HG03045 (cell line): Measurements from ENCODE around the gene SMLR1.
"Not testable (repeated sequence)": the region's sequence is repeated elsewhere in the genome, so short reads cannot be mapped to it uniquely, and the experiment has no call there.

Experiments used
- ATAC-seq: cut with Tn5 transposase; IDR thresholded peaks from one replicate; pipeline ENCODE4 v1.9.1; 2021; ENCODE audit warnings: mild to moderate bottlenecking, moderate library complexity; ENCODE audit not compliant: unreplicated experiment

SMLR1 gene

DNA sequence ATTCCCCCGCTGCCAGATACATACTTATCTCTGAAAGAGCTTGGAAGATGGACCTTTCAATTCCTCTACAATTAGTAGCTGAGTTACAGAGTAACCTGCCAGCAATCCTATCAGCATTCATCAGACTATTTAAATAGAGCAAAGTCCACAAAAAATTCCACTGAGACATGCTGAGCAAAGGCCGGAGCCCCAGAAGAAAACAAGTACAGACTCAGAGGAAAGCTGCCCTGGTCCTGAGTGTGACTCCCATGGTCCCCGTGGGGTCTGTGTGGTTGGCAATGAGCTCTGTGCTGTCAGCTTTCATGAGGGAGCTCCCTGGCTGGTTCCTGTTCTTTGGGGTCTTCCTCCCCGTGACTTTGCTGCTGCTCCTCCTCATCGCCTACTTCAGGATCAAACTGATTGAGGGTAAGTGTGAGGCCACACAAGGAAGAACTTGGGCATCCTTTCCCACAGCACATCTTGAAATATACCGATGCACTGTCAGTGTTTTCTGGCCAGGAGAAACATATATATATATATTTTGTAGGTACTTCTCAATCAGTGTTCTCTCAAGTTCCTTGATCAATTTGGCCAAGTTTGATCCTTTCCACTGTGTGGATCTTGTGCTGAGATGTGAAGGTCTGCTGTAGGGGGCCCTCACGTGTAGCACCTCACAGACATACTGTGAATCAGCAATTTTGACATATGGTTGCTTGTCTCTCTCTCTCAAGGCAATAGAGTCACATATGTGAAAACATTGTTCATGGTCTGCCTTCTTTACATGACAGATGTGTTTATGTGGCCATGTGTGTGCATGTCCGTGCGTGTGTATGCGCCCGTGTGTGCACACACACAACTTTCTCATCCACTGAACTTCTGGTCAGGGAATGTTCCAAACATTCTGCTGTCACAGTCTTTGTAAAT is at the start of gene SMLR1:
TSS of gene SMLR1 (plus strand) at position 160 of the 903 bp plus-strand sequence. CDS start at position 168, 8 bp downstream.
- no peak for ATAC-seq

- no peak for ATAC-seq
Measured at GRCh38 chr6:130778946-130779657, 48.1 kb upstream of the SMLR1 start.

GRCh38 chr6:130779658-130780033 is 47.6 kb upstream of the SMLR1 start:
- no peak for ATAC-seq

GRCh38 chr6:130780122-130780521 is 47.1 kb upstream of the SMLR1 start:
- ATAC-seq = no peak

DNA sequence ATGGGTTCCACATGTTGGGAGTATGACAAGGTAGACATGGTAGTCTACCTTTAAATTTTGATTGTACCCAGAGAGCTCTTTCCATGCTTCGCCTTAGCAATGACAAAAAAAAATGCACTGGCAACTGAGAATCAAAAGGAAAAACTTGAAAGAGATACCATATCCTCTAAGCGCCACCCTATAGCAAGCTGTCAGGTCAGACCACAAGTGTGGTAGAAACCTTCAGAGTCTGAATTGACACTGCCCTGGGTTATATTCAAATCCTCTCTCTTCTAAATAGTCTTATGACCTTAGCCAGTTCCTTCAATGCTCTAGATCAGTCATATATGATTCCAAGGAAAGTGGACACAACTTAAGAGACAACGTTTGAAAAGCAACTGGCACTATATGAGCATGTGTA is 45.6 kb upstream of the SMLR1 start:
- no peak for ATAC-seq

GRCh38 chr6:130783416-130784107 is 43.6 kb upstream of the SMLR1 start:
- ATAC-seq = no peak

- no peak for ATAC-seq
Measured at GRCh38 chr6:130787726-130788500, 39.3 kb upstream of the SMLR1 start.

DNA sequence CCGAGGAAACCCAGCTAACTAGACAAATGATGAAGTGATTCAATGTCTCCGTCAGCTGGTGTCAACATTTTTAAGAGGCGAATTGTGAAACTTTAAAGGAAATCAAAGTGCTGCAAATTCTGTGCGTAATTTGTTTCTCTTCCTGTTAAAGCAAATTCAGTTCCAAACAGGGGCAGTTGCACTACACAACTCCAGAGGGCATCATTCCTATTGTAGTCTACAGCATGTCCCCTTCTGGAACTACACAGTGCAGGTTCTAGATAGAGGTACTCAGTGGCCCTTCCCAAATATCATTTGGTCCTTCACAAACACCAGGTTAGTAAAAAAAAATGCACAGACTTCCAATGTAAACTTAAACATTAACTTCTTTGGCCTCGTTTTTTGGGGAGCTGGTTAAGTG is 38.3 kb upstream of the SMLR1 start:
- no peak for ATAC-seq

DNA sequence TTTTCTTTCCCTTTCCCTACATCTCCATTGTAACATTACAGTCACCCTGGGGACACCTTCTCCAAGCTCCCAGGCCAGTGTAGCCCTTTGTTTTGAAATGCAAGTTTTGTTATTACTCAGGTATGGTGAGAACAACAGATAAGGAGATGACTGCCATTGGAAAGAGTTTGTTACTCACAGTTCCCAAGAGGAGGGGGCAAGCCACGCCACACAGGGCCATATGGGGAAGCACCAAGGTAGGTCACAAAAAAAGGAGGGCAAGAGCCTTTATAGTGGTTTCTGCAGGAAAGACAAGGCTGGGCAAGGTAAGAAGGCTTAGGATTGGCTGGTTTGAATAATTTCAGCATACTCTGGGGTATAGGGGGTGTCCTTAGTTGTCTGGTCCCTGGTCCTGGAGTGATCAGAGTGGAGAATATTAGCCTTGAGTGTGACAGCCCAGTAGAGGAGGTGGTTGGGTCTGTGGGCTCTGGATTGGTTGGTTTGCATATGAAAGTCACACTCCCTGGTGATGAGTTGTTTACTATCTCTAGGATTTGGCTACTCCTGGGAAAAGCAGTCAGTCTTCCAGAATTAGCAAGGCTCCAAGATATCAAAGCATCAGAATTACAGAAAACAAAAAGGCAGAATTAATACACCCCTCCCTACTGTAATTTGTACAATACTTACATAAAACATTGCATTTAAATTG is 33.1 kb upstream of the SMLR1 start:
- ATAC-seq = no peak

- no peak for ATAC-seq
Measured at GRCh38 chr6:130794738-130795137, 32.5 kb upstream of the SMLR1 start.

DNA sequence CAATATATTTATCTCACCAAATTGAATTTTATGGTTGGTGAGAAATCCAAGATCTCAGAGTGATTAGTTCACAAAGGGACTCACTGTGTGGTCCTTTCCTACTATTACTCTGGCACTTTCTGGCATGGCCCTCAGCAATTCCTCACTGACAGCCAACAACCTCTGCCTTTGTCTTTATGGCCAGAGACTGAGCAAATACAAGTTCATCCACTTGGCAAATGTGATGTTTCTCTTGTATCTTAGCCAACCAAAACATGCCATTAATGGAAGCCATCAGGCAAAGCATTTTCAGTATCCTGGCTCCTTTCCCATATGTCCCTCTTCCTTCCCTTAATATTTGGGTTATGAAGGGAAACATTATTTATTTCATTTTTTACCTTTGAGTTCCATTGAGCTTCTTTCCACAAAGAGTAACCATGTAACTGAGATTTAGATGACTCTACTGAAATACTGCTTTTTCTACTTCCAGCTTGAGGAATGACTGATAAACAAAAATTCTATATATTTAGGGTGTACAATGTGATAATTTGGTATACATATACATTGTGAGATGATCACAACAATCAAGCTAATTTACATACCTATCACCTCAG is 30.8 kb upstream of the SMLR1 start:
- no peak for ATAC-seq

DNA sequence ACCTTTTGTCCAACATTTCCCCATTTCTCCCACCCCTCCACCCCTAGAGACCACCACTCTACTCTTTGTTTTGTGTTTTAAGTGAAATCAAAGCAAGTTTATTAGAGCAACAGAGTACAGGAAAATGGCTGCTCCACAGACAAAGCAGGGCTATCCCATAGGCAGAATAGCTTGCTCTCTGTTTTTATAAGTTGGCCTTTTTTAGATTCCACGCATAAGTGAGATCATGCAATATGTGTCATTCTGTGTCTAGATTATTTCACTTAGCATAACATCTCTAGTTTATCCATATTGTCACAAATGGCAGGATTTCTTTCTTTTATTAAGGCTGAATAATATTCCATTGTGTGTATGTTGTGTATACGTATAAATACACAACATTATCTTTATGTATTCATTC is 30.1 kb upstream of the SMLR1 start:
- ATAC-seq = no peak

DNA sequence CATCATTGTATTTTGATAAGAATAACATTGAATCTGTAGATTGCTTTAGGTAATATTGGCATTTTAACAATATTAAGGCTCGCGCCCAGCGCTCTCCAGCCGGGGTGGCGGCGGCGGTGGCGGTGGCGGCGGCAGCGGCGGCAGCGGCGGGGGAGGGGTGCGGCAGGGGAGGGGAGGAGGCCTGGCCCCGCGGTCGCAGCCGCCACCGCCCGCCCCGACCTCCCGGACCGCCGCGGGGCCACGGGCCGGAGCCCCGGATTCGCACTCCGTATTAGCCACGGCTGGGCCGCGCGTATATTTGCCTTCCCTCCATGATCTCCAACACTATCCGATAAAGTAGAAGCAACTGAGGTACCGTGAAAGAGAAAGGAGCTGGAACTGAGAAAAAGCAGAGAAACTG is 25.8 kb upstream of the SMLR1 start:
- not testable (repeated sequence) for ATAC-seq

DNA sequence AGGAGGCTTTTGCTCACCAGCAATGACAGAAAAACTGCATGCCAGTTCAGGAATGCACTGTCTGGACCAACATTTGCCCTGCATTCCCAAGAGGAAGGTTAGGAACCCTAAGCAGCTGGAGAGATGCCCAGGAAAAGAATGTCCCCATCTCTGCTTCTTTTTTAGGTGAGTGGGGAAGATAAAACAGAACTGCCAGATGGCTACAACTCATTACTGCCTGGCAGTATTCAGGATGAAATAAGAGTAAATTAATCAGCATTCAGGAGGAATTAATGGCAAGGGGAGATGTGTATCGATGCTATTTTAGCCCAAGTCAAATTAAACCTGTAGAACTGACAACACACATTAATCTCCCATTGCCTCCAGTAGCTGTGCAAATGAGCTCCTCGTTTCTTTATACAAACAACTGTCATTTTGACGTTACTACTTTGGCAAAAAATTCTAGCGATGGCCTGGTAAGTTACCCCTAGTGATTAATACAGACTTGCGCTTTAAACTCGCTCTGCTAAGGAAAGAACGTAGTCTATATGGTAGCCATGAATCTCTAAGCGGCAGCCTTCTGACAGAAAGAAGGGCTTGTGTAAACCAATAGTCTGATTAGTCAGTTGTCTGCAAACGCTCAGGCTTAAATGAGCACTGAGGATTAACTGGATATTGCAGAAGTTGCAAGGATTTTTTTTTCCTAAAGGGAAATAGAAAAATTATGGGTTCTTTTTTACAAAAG is 16.7 kb upstream of the SMLR1 start:
- no peak for ATAC-seq

GRCh38 chr6:130811932-130812331 is 15.3 kb upstream of the SMLR1 start:
- ATAC-seq = no peak

DNA sequence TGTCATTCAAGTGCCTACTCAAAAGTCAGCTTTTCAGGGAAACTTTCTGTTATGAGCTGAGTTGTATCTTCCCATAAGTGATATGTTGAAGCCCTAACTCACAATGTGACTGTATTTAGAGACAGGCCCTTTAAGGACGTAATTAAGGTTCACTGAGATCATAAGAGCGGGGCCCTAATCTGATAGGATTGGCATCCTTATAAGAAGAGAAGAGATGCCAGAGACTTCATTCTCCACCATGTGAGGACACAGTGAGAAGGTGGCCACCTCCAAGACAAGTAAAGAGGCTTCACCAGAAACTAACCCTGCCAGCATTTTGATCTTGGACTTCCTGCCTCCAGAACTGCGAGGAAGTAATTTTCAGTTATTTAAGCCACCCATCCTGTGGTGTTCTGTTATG is 12.7 kb upstream of the SMLR1 start:
- no peak for ATAC-seq

DNA sequence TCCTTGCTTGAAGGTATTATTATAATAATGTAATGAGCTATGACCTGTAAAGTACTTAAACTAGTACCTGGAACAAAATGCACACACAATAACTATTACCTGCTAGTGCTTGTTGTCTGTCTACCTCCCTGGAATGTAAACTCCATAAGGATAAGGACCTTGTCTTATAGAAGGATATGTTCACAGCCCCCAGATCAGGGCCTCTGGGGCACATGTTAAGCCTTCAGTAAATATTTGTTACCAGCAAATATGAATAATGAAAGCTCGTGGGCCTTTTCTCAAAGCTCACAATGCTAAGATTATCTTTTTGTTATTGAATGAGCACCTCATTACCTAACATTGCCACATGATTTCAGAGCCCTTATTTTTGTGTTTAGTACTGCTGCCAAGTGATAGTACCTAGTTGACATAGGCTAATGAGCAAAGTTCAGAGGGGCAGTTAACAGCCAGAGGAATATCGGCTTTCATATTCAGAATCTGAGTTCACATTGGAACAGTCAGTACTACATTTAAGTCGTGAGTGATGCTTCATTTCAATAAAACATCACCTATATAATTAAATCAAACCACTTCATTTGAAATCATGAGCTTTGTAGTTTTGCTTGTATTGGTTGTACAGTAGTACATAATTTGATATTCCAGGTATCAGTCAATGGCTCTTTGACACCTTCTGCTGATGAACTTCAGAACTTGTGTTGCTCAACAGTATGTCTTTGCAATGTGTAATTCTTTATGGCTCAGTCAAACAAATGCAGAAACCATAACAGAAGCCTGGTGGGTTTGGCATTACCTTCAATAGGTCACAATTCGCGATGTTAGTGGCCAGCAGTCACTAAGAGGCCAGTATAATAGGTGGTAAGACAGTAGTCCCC is 11.8 kb upstream of the SMLR1 start:
- ATAC-seq = no peak

- no peak for ATAC-seq
Measured at GRCh38 chr6:130822736-130823135, 4.5 kb upstream of the SMLR1 start.
